Stimulated activated CD4-positive, alpha-beta T cell treated with anti-CD3 and anti-CD28 coated beads, Interleukin-2, amount 100 ng/mL, for 24 hours (primary cell): ENCODE measurements around the gene SPRING1.

ENCODE experiments used
- DNase-seq, 2 donors: peaks; one replicate each; pipeline ENCODE4 v3.0.0-alpha.2; 2020

The SPRING1 gene

GRCh38 chr12:116736962-116737773 is 701 bp downstream of the SPRING1 start:
- DNase-seq, result peak; percentile 11 to 21

- no peak for DNase-seq
Measured at GRCh38 chr12:116735951-116736599, 1.8 kb downstream of the SPRING1 start.

GRCh38 chr12:116735084-116735483 is 2.8 kb downstream of the SPRING1 start:
- no peak for DNase-seq

GRCh38 chr12:116734156-116734768 is 3.6 kb downstream of the SPRING1 start:
- DNase-seq, result no peak

- DNase-seq, result no peak
Measured at GRCh38 chr12:116731801-116732200, 6.1 kb downstream of the SPRING1 start.

- no peak for DNase-seq
Measured at GRCh38 chr12:116727891-116728290, 10.0 kb downstream of the SPRING1 start.

- no peak for DNase-seq
Measured at GRCh38 chr12:116727261-116727660, 10.6 kb downstream of the SPRING1 start.

- no peak for DNase-seq
Measured at GRCh38 chr12:116726694-116727093, 11.2 kb downstream of the SPRING1 start.

GRCh38 chr12:116722245-116722644 is 15.6 kb downstream of the SPRING1 start:
- no peak for DNase-seq

GRCh38 chr12:116719731-116720528 is 17.9 kb downstream of the SPRING1 start:
- no peak for DNase-seq

- DNase-seq, result no peak
Measured at GRCh38 chr12:116718655-116719454, 19.0 kb downstream of the SPRING1 start.

GRCh38 chr12:116717466-116718437 is 20.1 kb downstream of the SPRING1 start:
- no peak for DNase-seq

GRCh38 chr12:116714175-116714574 is 23.7 kb downstream of the SPRING1 start:
- DNase-seq, result no peak

GRCh38 chr12:116713527-116713926 is 24.3 kb downstream of the SPRING1 start:
- DNase-seq, result no peak

GRCh38 chr12:116712458-116713303 is 25.2 kb downstream of the SPRING1 start:
- DNase-seq, result no peak

- no peak for DNase-seq
Measured at GRCh38 chr12:116710370-116711150, 27.3 kb downstream of the SPRING1 start.

- no peak for DNase-seq
Measured at GRCh38 chr12:116709768-116710167, 28.1 kb downstream of the SPRING1 start.

- DNase-seq, result peak; percentile 54 to 55
Measured at GRCh38 chr12:116708826-116709756, 28.8 kb downstream of the SPRING1 start.
